PC-9 (cell line): ENCODE measurements around the gene NUDT13.

ENCODE experiments used
- EZH2 ChIP-seq: fragments of 200-600 bp; sonication (generic); IDR thresholded peaks from 2 replicates; pipeline ENCODE4 v1.8.0; 2017; ENCODE audit warnings: antibody characterized with exemption, low read depth
- TF ChIP-seq, protein P1 (sequence below): fragments of 200-600 bp; sonication (generic); conservative IDR thresholded peaks from 2 replicates; pipeline ENCODE4 v1.6.1; 2017; ENCODE audit warnings: mixed run types, antibody characterized with exemption, mild to moderate bottlenecking, moderate library complexity

DNA sequence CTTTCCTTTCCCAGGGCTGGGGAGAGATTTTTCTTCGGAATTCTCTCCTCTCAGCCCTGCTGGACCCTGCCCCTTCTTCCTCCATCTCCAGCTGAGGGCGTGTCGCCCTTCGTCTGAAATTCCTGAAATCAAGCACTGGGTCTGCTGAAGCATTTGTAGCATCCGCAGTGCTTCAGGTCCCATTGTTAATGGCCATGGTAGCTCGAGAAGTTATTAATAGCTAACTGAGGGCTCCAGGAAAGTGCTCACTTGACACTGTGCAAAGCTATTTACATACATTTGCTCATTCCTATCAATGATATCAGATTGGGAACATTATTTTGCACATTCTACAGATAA lies 58.2 kb downstream of the NUDT13 start:
- TF ChIP-seq, protein P1, sequence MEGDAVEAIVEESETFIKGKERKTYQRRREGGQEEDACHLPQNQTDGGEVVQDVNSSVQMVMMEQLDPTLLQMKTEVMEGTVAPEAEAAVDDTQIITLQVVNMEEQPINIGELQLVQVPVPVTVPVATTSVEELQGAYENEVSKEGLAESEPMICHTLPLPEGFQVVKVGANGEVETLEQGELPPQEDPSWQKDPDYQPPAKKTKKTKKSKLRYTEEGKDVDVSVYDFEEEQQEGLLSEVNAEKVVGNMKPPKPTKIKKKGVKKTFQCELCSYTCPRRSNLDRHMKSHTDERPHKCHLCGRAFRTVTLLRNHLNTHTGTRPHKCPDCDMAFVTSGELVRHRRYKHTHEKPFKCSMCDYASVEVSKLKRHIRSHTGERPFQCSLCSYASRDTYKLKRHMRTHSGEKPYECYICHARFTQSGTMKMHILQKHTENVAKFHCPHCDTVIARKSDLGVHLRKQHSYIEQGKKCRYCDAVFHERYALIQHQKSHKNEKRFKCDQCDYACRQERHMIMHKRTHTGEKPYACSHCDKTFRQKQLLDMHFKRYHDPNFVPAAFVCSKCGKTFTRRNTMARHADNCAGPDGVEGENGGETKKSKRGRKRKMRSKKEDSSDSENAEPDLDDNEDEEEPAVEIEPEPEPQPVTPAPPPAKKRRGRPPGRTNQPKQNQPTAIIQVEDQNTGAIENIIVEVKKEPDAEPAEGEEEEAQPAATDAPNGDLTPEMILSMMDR = no peak
- TF ChIP-seq EZH2 = no peak
